HEK293 (cell line): ENCODE measurements around the gene ZCWPW1.

Source experiments
- CTCF ChIA-PET: fragments of 350-600 bp; formaldehyde crosslinking; extraction: SDS; loops from one replicate; lab custom pipeline; 2021; ENCODE audit warnings: antibody characterized with exemption; lab: Yijun Ruan, JAX
- POLR2A ChIA-PET: fragments of 300-600 bp; formaldehyde crosslinking; extraction: SDS; loops from one replicate; lab custom pipeline; 2020; ENCODE audit warnings: antibody characterized with exemption, inconsistent platforms; lab: Yijun Ruan, JAX
- H3K27ac ChIP-seq: fragments of 200-500 bp; sonication (Bioruptor generic); 2 replicates; pipeline ENCODE4 v1.5.1; 2014; ENCODE audit warnings: low read depth, low read length, control low read depth, inconsistent platforms; ENCODE audit errors: extremely low read depth
- H3K36me3 ChIP-seq, 2 experiments: fragments of 200-500 bp in 1 of 2; sonication (Bioruptor generic) in 1 of 2; 1 replicate in 1 of 2; 2 replicates in 1 of 2; pipeline ENCODE4 v1.5.1; 2014 to 2017; ENCODE audit warnings: inconsistent platforms in 2 of 2, low read length in 2 of 2; ENCODE audit not compliant: control insufficient read depth in 2 of 2, insufficient read depth in 1 of 2
- H3K4me1 ChIP-seq: fragments of 200-500 bp; sonication (Bioruptor generic); 2 replicates; pipeline ENCODE4 v1.5.1; 2014; ENCODE audit warnings: mild to moderate bottlenecking, low read length, inconsistent platforms; ENCODE audit not compliant: control insufficient read depth, insufficient read depth
- H3K4me3 ChIP-seq: 2 replicates; pipeline ENCODE4 v1.5.1; 2011; ENCODE audit warnings: low read depth, mild to moderate bottlenecking, control low read depth, low read length, moderate library complexity
- H3K9me3 ChIP-seq: fragments of 200-500 bp; sonication (Bioruptor generic); 2 replicates; pipeline ENCODE4 v1.5.1; 2014; ENCODE audit warnings: low read depth, low read length, inconsistent platforms; ENCODE audit not compliant: control insufficient read depth, insufficient read depth
- KLF17 ChIP-seq: fragments of 450-650 bp; formaldehyde crosslinking; IDR thresholded peaks from 2 replicates; pipeline ENCODE4 v1.5.1; 2016; ENCODE audit warnings: missing biosample characterization, missing genetic modification characterization
- KLF8 ChIP-seq: fragments of 450-650 bp; formaldehyde crosslinking; IDR thresholded peaks from 2 replicates; pipeline ENCODE4 v1.5.1; 2016; ENCODE audit warnings: missing biosample characterization, missing genetic modification characterization
- MEIS1 ChIP-seq: sonication (generic); formaldehyde crosslinking; IDR thresholded peaks from 2 replicates; pipeline ENCODE4 v1.8.1; 2022; ENCODE audit warnings: missing genetic modification reagents, mild to moderate bottlenecking, borderline replicate concordance
- OVOL3 ChIP-seq: fragments of 450-650 bp; formaldehyde crosslinking; IDR thresholded peaks from 2 replicates; pipeline ENCODE4 v1.5.1; 2016; ENCODE audit warnings: missing biosample characterization, missing genetic modification characterization
- PRDM2 ChIP-seq: fragments of 450-650 bp; formaldehyde crosslinking; IDR thresholded peaks from 2 replicates; pipeline ENCODE4 v1.5.1; 2016; ENCODE audit warnings: missing biosample characterization, missing genetic modification characterization, borderline replicate concordance
- SETDB1 ChIP-seq: IDR thresholded peaks from one replicate; pipeline ENCODE4 v1.6.1; 2017; ENCODE audit warnings: mild to moderate bottlenecking, low read length, moderate library complexity, mixed read lengths; ENCODE audit not compliant: insufficient read length
- WT1 ChIP-seq: fragments of 450-650 bp; formaldehyde crosslinking; IDR thresholded peaks from 2 replicates; pipeline ENCODE4 v1.5.1; 2016; ENCODE audit warnings: missing biosample characterization, missing genetic modification characterization
- ZBTB10 ChIP-seq: fragments of 450-650 bp; formaldehyde crosslinking; IDR thresholded peaks from 2 replicates; pipeline ENCODE4 v1.5.1; 2016; ENCODE audit warnings: missing biosample characterization, missing genetic modification characterization
- ZBTB8A ChIP-seq: fragments of 450-650 bp; formaldehyde crosslinking; IDR thresholded peaks from 2 replicates; pipeline ENCODE4 v1.5.1; 2016; ENCODE audit warnings: missing biosample characterization, missing genetic modification characterization
- ZFP41 ChIP-seq: fragments of 450-650 bp; formaldehyde crosslinking; IDR thresholded peaks from 2 replicates; pipeline ENCODE4 v1.5.1; 2016; ENCODE audit warnings: missing biosample characterization, missing genetic modification characterization, borderline replicate concordance
- ZNF114 ChIP-seq: fragments of 450-650 bp; formaldehyde crosslinking; IDR thresholded peaks from 2 replicates; pipeline ENCODE4 v1.5.0; 2017; ENCODE audit warnings: missing biosample characterization, missing genetic modification characterization
- ZNF140 ChIP-seq: fragments of 450-650 bp; formaldehyde crosslinking; IDR thresholded peaks from 2 replicates; pipeline ENCODE4 v1.5.1; 2016; ENCODE audit warnings: missing biosample characterization, missing genetic modification characterization
- ZNF184 ChIP-seq: fragments of 450-650 bp; IDR thresholded peaks from 2 replicates; pipeline ENCODE4 v1.5.1; 2018; ENCODE audit warnings: missing biosample characterization, mild to moderate bottlenecking, missing genetic modification characterization
- ZNF26 ChIP-seq: fragments of 450-650 bp; formaldehyde crosslinking; IDR thresholded peaks from 2 replicates; pipeline ENCODE4 v1.5.1; 2016; ENCODE audit warnings: missing biosample characterization, missing genetic modification characterization
- ZNF391 ChIP-seq: fragments of 450-650 bp; formaldehyde crosslinking; IDR thresholded peaks from 2 replicates; pipeline ENCODE4 v1.5.1; 2016; ENCODE audit warnings: low read depth, missing biosample characterization, missing genetic modification characterization, borderline replicate concordance
- ZNF404 ChIP-seq: fragments of 450-650 bp; formaldehyde crosslinking; IDR thresholded peaks from 2 replicates; pipeline ENCODE4 v1.5.1; 2017; ENCODE audit warnings: missing biosample characterization, missing genetic modification characterization
- ZNF473 ChIP-seq: fragments of 450-650 bp; formaldehyde crosslinking; IDR thresholded peaks from 2 replicates; pipeline ENCODE4 v1.5.1; 2017; ENCODE audit warnings: missing biosample characterization, missing genetic modification characterization
- ZNF600 ChIP-seq: fragments of 450-650 bp; formaldehyde crosslinking; IDR thresholded peaks from 2 replicates; pipeline ENCODE4 v1.5.1; 2016; ENCODE audit warnings: missing biosample characterization, missing genetic modification characterization
- ZNF624 ChIP-seq: fragments of 450-650 bp; formaldehyde crosslinking; IDR thresholded peaks from 2 replicates; pipeline ENCODE4 v1.5.1; 2017; ENCODE audit warnings: missing biosample characterization, missing genetic modification characterization
- ZNF660 ChIP-seq: fragments of 450-650 bp; IDR thresholded peaks from 2 replicates; pipeline ENCODE4 v1.5.1; 2018; ENCODE audit warnings: missing biosample characterization, mild to moderate bottlenecking, missing genetic modification characterization
- ZNF692 ChIP-seq: fragments of 450-650 bp; formaldehyde crosslinking; IDR thresholded peaks from 2 replicates; pipeline ENCODE4 v1.5.1; 2016; ENCODE audit warnings: missing biosample characterization, missing genetic modification characterization

Gene ZCWPW1

GRCh38 chr7:100466653-100467605 lies 38.4 kb upstream of the ZCWPW1 start (continued):
- TF ChIP-seq ZNF391 (tag by site-specific recombination), result no peak
- TF ChIP-seq ZNF600 (tag by site-specific recombination), result peak; percentile 67; the same call in 1 of the 2 replicates

GRCh38 chr7:100465702-100466311 lies 37.3 kb upstream of the ZCWPW1 start:
- ChIA-PET CTCF (interaction anchor here (0.6 to 6.7 kb wide), 15 partner anchors 8 to 608 kb away, joined by 3 to 85 read pairs (median 4); partner anchors contain the start of genes NYAP1 and TSC22D4), POLR2A (interaction anchor here (0.7 to 1.7 kb wide), 7 partner anchors 9 to 120 kb away, joined by 3 to 10 read pairs (median 3); partner anchors contain the start of genes FBXO24, LRCH4 and ZCWPW1)
- peaks cover 3 to 13% of the 10 kb centered on the region in 2 experiments; a peak in 2 of 3 replicates for H3K36me3 ChIP-seq
- no peak overlapping the region for H3K27ac ChIP-seq
- no peaks in the 10 kb centered on the region for H3K4me1 ChIP-seq
- no peak overlapping the region for H3K4me3 ChIP-seq
- no peaks in the 10 kb centered on the region for H3K9me3 ChIP-seq
- TF ChIP-seq ZNF692 (tag by site-specific recombination) (no peak), KLF17 (tag by site-specific recombination) (peak; percentile 26; the same call in 1 of the 2 replicates), ZBTB8A (tag by site-specific recombination) (no peak; the same call in 1 of the 2 replicates), ZBTB10 (tag by site-specific recombination) (no peak), ZNF624 (tag by site-specific recombination) (no peak), ZNF140 (tag by site-specific recombination) (no peak), OVOL3 (tag by site-specific recombination) (no peak), KLF8 (tag by site-specific recombination) (0 out of 2 replicates have a peak, but pooled peaks have one; percentile 17), ZFP41 (no peak), MEIS1 (CRISPR knock-in tag) (no peak), ZNF114 (no peak), WT1 (no peak), SETDB1 (no peak), ZNF184 (no peak), ZNF26 (no peak), PRDM2 (tag by site-specific recombination) (no peak), ZNF660 (tag by site-specific recombination) (no peak; the same call in 1 of the 2 replicates), ZNF473 (tag by site-specific recombination) (no peak), ZNF404 (tag by site-specific recombination) (no peak)
